GM12872 (cell line): ENCODE results near the gene CCDC196.

ENCODE experiments used
- CTCF ChIP-seq: IDR thresholded peaks from 3 replicates; pipeline ENCODE4 v1.5.1; 2011; ENCODE audit warnings: low read depth, mild to moderate bottlenecking, low read length, moderate library complexity; ENCODE audit not compliant: insufficient read depth

CCDC196 gene

GRCh38 chr14:66477567-66477966, 8.6 kb upstream of the CCDC196 start:
- TF ChIP-seq CTCF = no peak

GRCh38 chr14:66482873-66483272, 3.3 kb upstream of the CCDC196 start:
- no peak for TF ChIP-seq CTCF

GRCh38 chr14:66483322-66483721, 2.8 kb upstream of the CCDC196 start:
- TF ChIP-seq CTCF = no peak

GRCh38 chr14:66485029-66485428, 1.1 kb upstream of the CCDC196 start:
- no peak for TF ChIP-seq CTCF

- no peak for TF ChIP-seq CTCF
Measured at GRCh38 chr14:66487164-66487563, 993 bp downstream of the CCDC196 start.

- no peak for TF ChIP-seq CTCF
Measured at GRCh38 chr14:66490143-66491111, 4.3 kb downstream of the CCDC196 start.

GRCh38 chr14:66493750-66494149, 7.6 kb downstream of the CCDC196 start:
- no peak for TF ChIP-seq CTCF
